IMR-90 (cell line): ENCODE results near the gene MYBPC3. TPM values are rescaled to one million over a fixed set of nuclear protein-coding genes. Genes with fewer than 3 reads are reported as not detected.

ENCODE experiments used
- ATAC-seq: fragments of 200-7000 bp; cut with Tn5 transposase; 2 replicates; pipeline ENCODE4 v1.9.1; 2020; ENCODE audit warnings: low read depth, mild to moderate bottlenecking, moderate library complexity
- BruUV-seq: library from RNA; stranded (reverse); fragments of 400-500 nt; replicated peaks from 2 replicates; lab custom pipeline; 2021; lab: Mats Ljungman, UMichigan
- CTCF ChIA-PET: fragments of 300-600 bp; formaldehyde crosslinking; extraction: SDS; loops from one replicate; lab custom pipeline; 2021; ENCODE audit warnings: antibody characterized with exemption; lab: Yijun Ruan, JAX
- POLR2A ChIA-PET: fragments of 300-600 bp; sonication (Branson Sonifier 250); formaldehyde crosslinking; loops from one replicate; lab custom pipeline; 2022; ENCODE audit warnings: antibody characterized with exemption; ENCODE audit not compliant: unreplicated experiment; lab: Charles Lee
- DNase-seq: peaks from one replicate; pipeline ENCODE4 v3.0.0; 2013
- H2AFZ ChIP-seq: replicated peaks from 2 replicates; pipeline ENCODE3; 2013; ENCODE audit warnings: low read length, mild to moderate bottlenecking; ENCODE audit not compliant: poor library complexity
- H2AK5ac ChIP-seq: 2 replicates; pipeline ENCODE4 v1.6.1; 2013; ENCODE audit warnings: low read depth, low read length, inconsistent platforms
- H2AK9ac ChIP-seq: replicated peaks from 2 replicates; pipeline ENCODE3; 2013; ENCODE audit warnings: mild to moderate bottlenecking, low read depth, low read length, moderate library complexity; ENCODE audit not compliant: poor library complexity
- H2BK120ac ChIP-seq: 2 replicates; pipeline ENCODE4 v1.6.1; 2013; ENCODE audit warnings: low read depth, low read length, inconsistent platforms
- H2BK15ac ChIP-seq: 3 replicates; pipeline ENCODE4 v1.6.1; 2013; ENCODE audit warnings: low read depth, low read length, inconsistent platforms
- H2BK20ac ChIP-seq: 2 replicates; pipeline ENCODE4 v1.6.1; 2013; ENCODE audit warnings: low read depth, mild to moderate bottlenecking, inconsistent platforms, low read length, moderate library complexity
- H2BK5ac ChIP-seq: 2 replicates; pipeline ENCODE4 v1.6.1; 2013; ENCODE audit warnings: mild to moderate bottlenecking, low read depth, low read length, inconsistent platforms; ENCODE audit not compliant: poor library complexity, severe bottlenecking
- H3K14ac ChIP-seq: replicated peaks from 2 replicates; pipeline ENCODE4 v1.6.1; 2013; ENCODE audit warnings: low read depth, low read length, inconsistent platforms
- H3K18ac ChIP-seq: 2 replicates; pipeline ENCODE4 v1.6.1; 2013; ENCODE audit warnings: low read depth, low read length, control low read depth
- H3K23ac ChIP-seq: 2 replicates; pipeline ENCODE4 v1.6.1; 2013; ENCODE audit warnings: low read depth, low read length, inconsistent platforms
- H3K27ac ChIP-seq: 2 replicates; pipeline ENCODE4 v1.5.1; 2013; ENCODE audit warnings: mild to moderate bottlenecking, control low read depth, low read length; ENCODE audit not compliant: insufficient read depth
- H3K27me3 ChIP-seq: 2 replicates; pipeline ENCODE4 v1.6.1; 2013; ENCODE audit warnings: low read length; ENCODE audit not compliant: control insufficient read depth, insufficient read depth
- H3K36me3 ChIP-seq: 2 replicates; pipeline ENCODE4 v1.6.1; 2013; ENCODE audit warnings: low read length, mixed read lengths; ENCODE audit not compliant: control insufficient read depth, insufficient read depth
- H3K4ac ChIP-seq: 2 replicates; pipeline ENCODE4 v1.6.1; 2013; ENCODE audit warnings: low read depth, low read length, inconsistent platforms
- H3K4me1 ChIP-seq: 2 replicates; pipeline ENCODE4 v1.6.1; 2013; ENCODE audit warnings: low read length, mixed read lengths; ENCODE audit not compliant: control insufficient read depth, insufficient read depth
- H3K4me2 ChIP-seq: 2 replicates; pipeline ENCODE4 v1.6.1; 2013; ENCODE audit warnings: low read depth, mild to moderate bottlenecking, control low read depth, low read length, moderate library complexity
- H3K4me3 ChIP-seq: 2 replicates; pipeline ENCODE4 v1.5.1; 2013; ENCODE audit warnings: low read depth, mild to moderate bottlenecking, control low read depth, low read length, moderate library complexity; ENCODE audit not compliant: insufficient read depth
- H3K56ac ChIP-seq: 2 replicates; pipeline ENCODE4 v1.6.1; 2013; ENCODE audit warnings: low read length, inconsistent platforms; ENCODE audit not compliant: insufficient read depth; ENCODE audit errors: extremely low read depth
- H3K79me1 ChIP-seq, 2 experiments: 2 replicates each; pipeline ENCODE4 v1.6.1; 2013; ENCODE audit warnings: low read length in 2 of 2, inconsistent platforms in 1 of 2, low read depth in 1 of 2
- H3K9ac ChIP-seq: 2 replicates; pipeline ENCODE4 v1.6.1; 2013; ENCODE audit warnings: low read depth, low read length, control low read depth
- H3K9me1 ChIP-seq: 2 replicates; pipeline ENCODE4 v1.6.1; 2013; ENCODE audit warnings: low read length, inconsistent platforms; ENCODE audit not compliant: insufficient read depth
- H3K9me3 ChIP-seq: 2 replicates; pipeline ENCODE4 v1.6.1; 2013; ENCODE audit warnings: low read length; ENCODE audit not compliant: control insufficient read depth, insufficient read depth
- H4K20me1 ChIP-seq: 2 replicates; pipeline ENCODE4 v1.6.1; 2013; ENCODE audit warnings: low read length, inconsistent platforms; ENCODE audit not compliant: insufficient read depth
- H4K5ac ChIP-seq: 2 replicates; pipeline ENCODE4 v1.6.1; 2013; ENCODE audit warnings: mild to moderate bottlenecking, low read depth, low read length, control low read depth
- H4K8ac ChIP-seq, 2 experiments: 2 replicates each; pipeline ENCODE4 v1.6.1; 2013; ENCODE audit warnings: low read depth in 2 of 2, low read length in 2 of 2, control low read depth in 1 of 2, inconsistent platforms in 1 of 2
- H4K91ac ChIP-seq: 2 replicates; pipeline ENCODE4 v1.6.1; 2013; ENCODE audit warnings: low read depth, low read length, inconsistent platforms; ENCODE audit not compliant: insufficient read depth
- BHLHE40 ChIP-seq: fragments of 150-350 bp; IDR thresholded peaks from 2 replicates; pipeline ENCODE4 v1.6.1; 2016; ENCODE audit warnings: mild to moderate bottlenecking, low read depth, low read length
- CEBPB ChIP-seq: IDR thresholded peaks from 2 replicates; pipeline ENCODE4 v1.6.1; 2012; ENCODE audit warnings: low read depth, low read length, improper control_type of control experiment
- CTCF ChIP-seq: conservative IDR thresholded peaks from 2 replicates; pipeline ENCODE4 v1.5.1; 2012; ENCODE audit warnings: mild to moderate bottlenecking, low read depth, low read length, improper control_type of control experiment
- FOS ChIP-seq: fragments of 150-350 bp; IDR thresholded peaks from 2 replicates; pipeline ENCODE4 v1.6.1; 2016; ENCODE audit warnings: low read depth, low read length
- MAFK ChIP-seq: IDR thresholded peaks from 2 replicates; pipeline ENCODE4 v1.6.1; 2012; ENCODE audit warnings: low read depth, low read length, improper control_type of control experiment
- MXI1 ChIP-seq: IDR thresholded peaks from 2 replicates; pipeline ENCODE4 v1.6.1; 2012; ENCODE audit warnings: low read depth, mild to moderate bottlenecking, low read length, moderate library complexity, borderline replicate concordance
- POLR2A ChIP-seq: IDR thresholded peaks from 2 replicates; pipeline ENCODE4 v1.6.1; 2012; ENCODE audit warnings: mild to moderate bottlenecking, low read depth, low read length
- RAD21 ChIP-seq: IDR thresholded peaks from 2 replicates; pipeline ENCODE4 v1.6.1; 2012; ENCODE audit warnings: low read length, improper control_type of control experiment
- RCOR1 ChIP-seq: IDR thresholded peaks from 2 replicates; pipeline ENCODE4 v1.6.1; 2012; ENCODE audit warnings: mild to moderate bottlenecking, low read length, improper control_type of control experiment; ENCODE audit not compliant: insufficient replicate concordance
- RFX5 ChIP-seq: IDR thresholded peaks from 2 replicates; pipeline ENCODE4 v1.8.0; 2012; ENCODE audit warnings: low read depth, mild to moderate bottlenecking, low read length, moderate library complexity
- SMC3 ChIP-seq: fragments of 150-350 bp; IDR thresholded peaks from 2 replicates; pipeline ENCODE4 v1.6.1; 2016; ENCODE audit warnings: low read depth, mild to moderate bottlenecking, antibody characterized with exemption, low read length, moderate library complexity
- WGBS, 2 experiments: methylation state at CpG; one replicate each; pipeline versions ENCODE4 v1.1.5 to v1.1.7; 2013; ENCODE audit warnings: missing lambda C conversion rate in 2 of 2; ENCODE audit not compliant: insufficient read length in 1 of 2; ENCODE audit errors: extremely low coverage in 2 of 2; 5-methylcytosine and 5-hydroxymethylcytosine counted together
- dilution Hi-C: fragments of 300-500 bp; cut with HindIII; formaldehyde crosslinking; loops from one replicate; pipeline ENCODE4 v1.14.3; 2018; ENCODE audit warnings: low sequenced_read_pairs; ENCODE audit not compliant: unreplicated experiment
- in situ Hi-C: fragments of 300-500 bp; cut with MboI; formaldehyde crosslinking; loops from 3 replicates; pipeline ENCODE4 v1.14.3; 2019; ENCODE audit warnings: low sequenced_read_pairs, inconsistent platforms, mixed read lengths
- intact Hi-C: fragments of 100-400 bp; cut with micrococcal nuclease; formaldehyde crosslinking; loops from 2 replicates; pipeline ENCODE4 v1.10.0; 2022
- polyA plus RNA-seq, 3 experiments: library from polyadenylated mRNA; depleted of rRNA; stranded (reverse); fragments of >200 nt; gene quantifications; 2 replicates each; pipeline ENCODE4 v1.2.3, GENCODE V29; 2012; ENCODE audit warnings: low replicate concordance in 1 of 3
- total RNA-seq: library from RNA; depleted of rRNA; stranded (reverse); fragments of >200 nt; gene quantifications from 2 replicates; pipeline ENCODE4 v1.2.3, GENCODE V29; 2012
- TF ChIP-seq, protein P1 (sequence below): fragments of 150-350 bp; IDR thresholded peaks from 2 replicates; pipeline ENCODE4 v1.6.1; 2016; ENCODE audit warnings: low read depth, mild to moderate bottlenecking, low read length, moderate library complexity, borderline replicate concordance
- TF ChIP-seq, protein P2 (sequence below): fragments of 150-350 bp; IDR thresholded peaks from 2 replicates; pipeline ENCODE4 v1.6.1; 2017; ENCODE audit warnings: mild to moderate bottlenecking, antibody characterized with exemption, low read length, low read depth

MYBPC3 gene
- total and polyA plus RNA-seq, 2 of the 4 experiments (the other 2 are of a cell fraction): not detected

DNA sequence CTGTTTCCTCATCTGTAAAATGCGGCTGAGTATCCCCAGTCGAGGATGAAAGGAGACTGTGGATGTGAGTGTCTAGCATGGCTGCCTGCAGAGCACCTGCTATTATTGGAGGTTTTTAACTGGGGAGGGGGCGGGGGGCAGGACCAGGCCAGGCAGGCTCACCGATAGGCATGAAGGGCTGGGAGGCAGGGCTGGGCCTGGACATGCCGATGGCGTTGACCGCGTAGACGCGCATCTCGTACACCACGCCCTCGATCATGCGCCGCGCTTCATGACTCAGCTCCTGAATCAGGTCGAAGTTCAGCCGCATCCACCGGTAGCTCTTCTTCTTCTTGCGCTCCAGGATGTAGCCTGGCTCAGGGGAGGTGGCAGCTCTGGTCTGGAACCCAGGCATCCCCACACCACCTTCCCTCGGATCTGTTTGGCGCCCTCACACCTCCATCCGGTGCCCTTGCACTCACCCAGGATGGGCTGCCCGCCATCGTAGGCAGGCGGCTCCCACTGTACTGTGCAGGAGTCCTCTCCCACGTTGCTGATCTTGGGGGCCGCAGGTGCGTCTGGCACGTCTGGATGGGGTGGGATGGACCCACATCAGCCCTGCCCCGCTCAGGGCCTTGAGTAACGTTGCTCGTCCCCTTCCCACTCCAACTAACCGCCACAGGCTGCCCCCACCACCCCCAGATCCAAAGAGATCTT is 15.1 kb downstream of the MYBPC3 start:
- H2BK5ac ChIP-seq: no peak overlapping the region
- H2BK120ac ChIP-seq: no peak overlapping the region
- DNase-seq (no peak), ATAC-seq (no peak)
- H3K9me3 ChIP-seq: no peaks in the 10 kb centered on the region
- H2BK20ac ChIP-seq: no peak overlapping the region
- no peak overlapping the region for H4K8ac ChIP-seq
- dilution Hi-C loops: no loop called here
- in situ Hi-C loops: no loop called here
- no peak overlapping the region for H3K4ac ChIP-seq
- TF ChIP-seq CEBPB (no peak), MXI1 (no peak), SMC3 (no peak), CTCF (no peak), RCOR1 (no peak), RAD21 (no peak), POLR2A (no peak), MAFK (no peak), BHLHE40 (no peak), RFX5 (no peak), FOS (no peak)
- TF ChIP-seq, protein P1, sequence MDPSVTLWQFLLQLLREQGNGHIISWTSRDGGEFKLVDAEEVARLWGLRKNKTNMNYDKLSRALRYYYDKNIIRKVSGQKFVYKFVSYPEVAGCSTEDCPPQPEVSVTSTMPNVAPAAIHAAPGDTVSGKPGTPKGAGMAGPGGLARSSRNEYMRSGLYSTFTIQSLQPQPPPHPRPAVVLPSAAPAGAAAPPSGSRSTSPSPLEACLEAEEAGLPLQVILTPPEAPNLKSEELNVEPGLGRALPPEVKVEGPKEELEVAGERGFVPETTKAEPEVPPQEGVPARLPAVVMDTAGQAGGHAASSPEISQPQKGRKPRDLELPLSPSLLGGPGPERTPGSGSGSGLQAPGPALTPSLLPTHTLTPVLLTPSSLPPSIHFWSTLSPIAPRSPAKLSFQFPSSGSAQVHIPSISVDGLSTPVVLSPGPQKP: no peak
- TF ChIP-seq, protein P2, sequence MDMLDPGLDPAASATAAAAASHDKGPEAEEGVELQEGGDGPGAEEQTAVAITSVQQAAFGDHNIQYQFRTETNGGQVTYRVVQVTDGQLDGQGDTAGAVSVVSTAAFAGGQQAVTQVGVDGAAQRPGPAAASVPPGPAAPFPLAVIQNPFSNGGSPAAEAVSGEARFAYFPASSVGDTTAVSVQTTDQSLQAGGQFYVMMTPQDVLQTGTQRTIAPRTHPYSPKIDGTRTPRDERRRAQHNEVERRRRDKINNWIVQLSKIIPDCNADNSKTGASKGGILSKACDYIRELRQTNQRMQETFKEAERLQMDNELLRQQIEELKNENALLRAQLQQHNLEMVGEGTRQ: no peak
- no peak overlapping the region for H3K18ac ChIP-seq
- no peak overlapping the region for H3K23ac ChIP-seq
- WGBS, 2 experiments: 93% methylated on average over 19 of the region's 34 CpGs; no CpG with 5 or more reads in 1 of the 2 experiments
- H2BK15ac ChIP-seq: no peak overlapping the region
- ChIA-PET POLR2A (no interaction called here), CTCF (no interaction called here)
- H4K91ac ChIP-seq: no peak overlapping the region
- no peak overlapping the region for H3K4me3 ChIP-seq
- H2AK5ac ChIP-seq: no peak overlapping the region
- H2AFZ ChIP-seq: no peak overlapping the region
- no peaks in the 10 kb centered on the region for H3K79me1 ChIP-seq
- no peak overlapping the region for H3K14ac ChIP-seq
- H3K27ac ChIP-seq: no peak overlapping the region
- H3K4me1 ChIP-seq: no peaks in the 10 kb centered on the region
- no peak overlapping the region for H4K5ac ChIP-seq
- no TSS peak for BruUV-seq
- no peaks in the 10 kb centered on the region for H3K9me1 ChIP-seq
- no peak overlapping the region for H2AK9ac ChIP-seq
- no peaks in the 10 kb centered on the region; the same call in 1 of the 2 replicates for H4K20me1 ChIP-seq
- no peaks in the 10 kb centered on the region; the same call in 1 of the 2 replicates for H3K27me3 ChIP-seq
- intact Hi-C loops: no loop called here
- H3K36me3 ChIP-seq: no peaks in the 10 kb centered on the region
- H3K9ac ChIP-seq: no peak overlapping the region
- H3K56ac ChIP-seq: no peak overlapping the region
- no peak overlapping the region for H3K4me2 ChIP-seq
